Neutrophil (primary cell): ENCODE measurements around the gene MTRF1.
"Not testable (repeated sequence)": the region's sequence is repeated elsewhere in the genome, so short reads cannot be mapped to it uniquely, and the experiment has no call there.

ENCODE experiments used
- H3K27ac ChIP-seq: fragments of 200-600 bp; sonication (generic); 2 replicates; pipeline ENCODE4 v1.5.1; 2016; ENCODE audit warnings: mild to moderate bottlenecking, moderate library complexity
- H3K27me3 ChIP-seq: fragments of 200-600 bp; sonication (generic); 2 replicates; pipeline ENCODE4 v1.6.0; 2016; ENCODE audit warnings: mild to moderate bottlenecking
- H3K36me3 ChIP-seq: fragments of 200-600 bp; sonication (generic); 2 replicates; pipeline ENCODE4 v1.5.1; 2017
- H3K4me1 ChIP-seq, 2 experiments: fragments of 200-600 bp in 1 of 2; sonication (generic) in 1 of 2; 1 replicate in 1 of 2; 2 replicates in 1 of 2; pipeline versions ENCODE4 v1.5.1 to v1.6.1; 2013 to 2016; ENCODE audit warnings: low read depth in 1 of 2, low read length in 1 of 2, mild to moderate bottlenecking in 1 of 2, moderate library complexity in 1 of 2; ENCODE audit not compliant: control insufficient read depth in 1 of 2, insufficient read depth in 1 of 2
- H3K4me3 ChIP-seq, 2 experiments: fragments of 200-600 bp in 1 of 2; sonication (generic) in 1 of 2; 1 replicate in 1 of 2; 2 replicates in 1 of 2; pipeline ENCODE4 v1.5.1; 2013 to 2016; ENCODE audit warnings: low read depth in 1 of 2, low read length in 1 of 2, mild to moderate bottlenecking in 1 of 2, moderate library complexity in 1 of 2
- H3K9me3 ChIP-seq: fragments of 200-600 bp; sonication (generic); 2 replicates; pipeline ENCODE4 v1.5.1; 2016
- CTCF ChIP-seq: fragments of 200-600 bp; sonication (generic); IDR thresholded peaks from 2 replicates; pipeline ENCODE4 v1.5.1; 2016; ENCODE audit warnings: antibody characterized with exemption

MTRF1 gene

GRCh38 chr13:41289463-41289881 lies 26.1 kb upstream of the MTRF1 start:
- Histone ChIP-seq H3K4me3 (no peak overlapping the region), H3K36me3 (no peaks in the 10 kb centered on the region), H3K27ac (no peak overlapping the region), H3K9me3 (no peaks in the 10 kb centered on the region), H3K4me1 (peaks cover 7 to 10% of the 10 kb centered on the region in 2 experiments), H3K27me3 (peaks cover 54% of the 10 kb centered on the region)
- no peak for TF ChIP-seq CTCF

- peaks cover 13 to 17% of the 10 kb centered on the region in 2 experiments for H3K4me1 ChIP-seq
- no peak for TF ChIP-seq CTCF
- no peaks in the 10 kb centered on the region for H3K36me3 ChIP-seq
- peaks cover 46% of the 10 kb centered on the region for H3K27me3 ChIP-seq
- no peak overlapping the region for H3K27ac ChIP-seq
- H3K4me3 ChIP-seq: no peak overlapping the region
- no peaks in the 10 kb centered on the region for H3K9me3 ChIP-seq
Measured at GRCh38 chr13:41286370-41286769, 23.0 kb upstream of the MTRF1 start.

GRCh38 chr13:41284512-41285288 lies 21.3 kb upstream of the MTRF1 start:
- no peak overlapping the region for H3K27ac ChIP-seq
- TF ChIP-seq CTCF: no peak
- no peak overlapping the region for H3K4me3 ChIP-seq
- H3K36me3 ChIP-seq: no peaks in the 10 kb centered on the region
- peaks cover 42% of the 10 kb centered on the region for H3K27me3 ChIP-seq
- peaks cover 10 to 13% of the 10 kb centered on the region in 2 experiments for H3K4me1 ChIP-seq
- no peaks in the 10 kb centered on the region for H3K9me3 ChIP-seq

- peaks cover 25% of the 10 kb centered on the region for H3K27me3 ChIP-seq
- no peak overlapping the region for H3K4me3 ChIP-seq
- peak overlapping the region; percentile 27 for H3K27ac ChIP-seq
- TF ChIP-seq CTCF: no peak
- H3K4me1 ChIP-seq: peaks cover 5 to 7% of the 10 kb centered on the region in 2 experiments
- H3K9me3 ChIP-seq: no peaks in the 10 kb centered on the region
- H3K36me3 ChIP-seq: no peaks in the 10 kb centered on the region
Measured at GRCh38 chr13:41282129-41282571, 18.8 kb upstream of the MTRF1 start.

GRCh38 chr13:41279156-41279555 lies 15.8 kb upstream of the MTRF1 start:
- H3K4me1 ChIP-seq, H3K27ac ChIP-seq, H3K36me3 ChIP-seq, H3K27me3 ChIP-seq, H3K4me3 ChIP-seq, H3K9me3 ChIP-seq: not testable (repeated sequence)

GRCh38 chr13:41276824-41277223 lies 13.4 kb upstream of the MTRF1 start:
- H3K4me1 ChIP-seq: no peaks in the 10 kb centered on the region
- H3K4me3 ChIP-seq: no peak overlapping the region
- no peaks in the 10 kb centered on the region for H3K9me3 ChIP-seq
- no peak overlapping the region for H3K27ac ChIP-seq
- TF ChIP-seq CTCF: no peak
- no peaks in the 10 kb centered on the region for H3K36me3 ChIP-seq
- no peaks in the 10 kb centered on the region for H3K27me3 ChIP-seq
